ENCODE results near the gene ELFN2. TPM values are rescaled to one million over a fixed set of nuclear protein-coding genes. Genes with fewer than 3 reads are reported as not detected.

ELFN2 gene
- polyA plus RNA-seq, 2 of the 4 experiments (the other 2 are of a cell fraction) = 0.94 to 8.1 TPM

GRCh38 chr22:37387793-37388192 lies 39.5 kb downstream of the ELFN2 start:
- no peak for FAIRE-seq

GRCh38 chr22:37386441-37386840 lies 40.8 kb downstream of the ELFN2 start:
- TF ChIP-seq MAX (IDR thresholded peaks at IDR 0.05) (no peak), HOXB13 (CRISPR knock-in tag; IDR thresholded peaks at IDR 0.05; ENCODE audit: low read depth) (no peak), HES2 (IDR thresholded peaks at IDR 0.05) (no peak), NPAS2 (CRISPR knock-in tag; IDR thresholded peaks at IDR 0.05; ENCODE audit: borderline replicate concordance) (no peak), ELK1 (IDR thresholded peaks at IDR 0.05; ENCODE audit: low read depth, low read length) (no peak), JUNB (IDR thresholded peaks at IDR 0.05) (no peak), JUN (IDR thresholded peaks at IDR 0.05) (no peak), TFCP2L1 (CRISPR knock-in tag; IDR thresholded peaks at IDR 0.05) (no peak), ZSCAN20 (CRISPR knock-in tag; IDR thresholded peaks at IDR 0.05) (no peak), SREBF2 (IDR thresholded peaks at IDR 0.05) (no peak), BHLHE40 (IDR thresholded peaks at IDR 0.05; ENCODE audit: low read depth, low read length) (no peak), RAD21 (conservative IDR thresholded peaks at IDR 0.05 in 1 of 2, IDR thresholded peaks at IDR 0.05 in 1 of 2) (no peak)
- Histone ChIP-seq H3K9me3 (no peaks in the 10 kb centered on the region), H3K4me3 (no peak overlapping the region), H3K27ac (no peak overlapping the region), H3K4me2 (no peak overlapping the region), H3K4me1 (no peaks in the 10 kb centered on the region)
- ATAC-seq = no peak
- POLR2A ChIA-PET = no interaction called here
- 90% methylated on average over 3 of the region's 19 CpGs for WGBS (ENCODE audit: missing lambda C conversion rate)
- FAIRE-seq = no peak
- CTCF ChIA-PET = no interaction called here
- DNase-seq (ENCODE audit: low read depth in 1 of 2, low spot score in 1 of 2) = no peak

More at GRCh38 chr22:37387793-37388192, 39.5 kb downstream of the ELFN2 start:
- 57% methylated on average over 7 of the region's 10 CpGs for WGBS (ENCODE audit: missing lambda C conversion rate)
- Histone ChIP-seq H3K27ac (no peak overlapping the region), H3K4me2 (no peak overlapping the region), H3K4me1 (no peaks in the 10 kb centered on the region), H3K9me3 (no peaks in the 10 kb centered on the region), H3K4me3 (no peak overlapping the region)
- POLR2A ChIA-PET = no interaction called here
- CTCF ChIA-PET = no interaction called here
- ATAC-seq (no peak), DNase-seq (ENCODE audit: low read depth in 1 of 2, low spot score in 1 of 2) (no peak)
- TF ChIP-seq HOXB5 (CRISPR knock-in tag; IDR thresholded peaks at IDR 0.05) (no peak), ATOH8 (CRISPR knock-in tag; IDR thresholded peaks at IDR 0.05; ENCODE audit: low read depth) (no peak), MYC (IDR thresholded peaks at IDR 0.05; ENCODE audit: borderline replicate concordance, low read length) (no peak), RNF2 (IDR thresholded peaks at IDR 0.05; ENCODE audit: borderline replicate concordance, low read depth) (no peak), BHLHE40 (IDR thresholded peaks at IDR 0.05; ENCODE audit: low read depth, low read length) (no peak), CHD2 (IDR thresholded peaks at IDR 0.05; ENCODE audit: low read length, partially characterized antibody) (no peak)

- POLR2A ChIA-PET = no interaction called here
- no peaks in the 10 kb centered on the region for H3K9me3 ChIP-seq
- 82% methylated on average over 3 of the region's 12 CpGs for WGBS (ENCODE audit: missing lambda C conversion rate)
- TF ChIP-seq HDAC2 (IDR thresholded peaks at IDR 0.05) (no peak), POLR2AphosphoS2 (conservative IDR thresholded peaks at IDR 0.05; ENCODE audit: low read length) (no peak), BHLHE40 (IDR thresholded peaks at IDR 0.05; ENCODE audit: low read depth, low read length) (no peak), EHMT2 (IDR thresholded peaks at IDR 0.05; ENCODE audit: low read depth) (no peak), HOXA7 (CRISPR knock-in tag; IDR thresholded peaks at IDR 0.05) (no peak), RCOR1 (IDR thresholded peaks at IDR 0.05; ENCODE audit: low read depth, low read length) (no peak), TP53 (CRISPR knock-in tag; IDR thresholded peaks at IDR 0.05) (no peak), CBX8 (IDR thresholded peaks at IDR 0.05) (no peak), CTCF (IDR thresholded peaks at IDR 0.05) (no peak), MAZ (IDR thresholded peaks at IDR 0.05; ENCODE audit: borderline replicate concordance, low read depth, low read length) (no peak), BCL3 (IDR thresholded peaks at IDR 0.05) (no peak), HMGXB4 (CRISPR knock-in tag; IDR thresholded peaks at IDR 0.05; ENCODE audit: borderline replicate concordance) (no peak), ESRRA (IDR thresholded peaks at IDR 0.05; ENCODE audit: borderline replicate concordance, low read length) (no peak)
These were observed 42.6 kb downstream of the ELFN2 start for GRCh38 chr22:37384691-37385090.

More at GRCh38 chr22:37384691-37385090, 42.6 kb downstream of the ELFN2 start:
- H3K4me3 ChIP-seq = no peak overlapping the region
- no peak for FAIRE-seq
- no peak overlapping the region for H3K27ac ChIP-seq
- ATAC-seq = no peak
- DNase-seq (ENCODE audit: low read depth in 1 of 2, low spot score in 1 of 2) = no peak
- CTCF ChIA-PET = no interaction called here
- no peak overlapping the region for H3K4me2 ChIP-seq
- no peaks in the 10 kb centered on the region for H3K4me1 ChIP-seq

Data from A549 (cell line).